ENCODE results near the gene BTN3A1.

DNA sequence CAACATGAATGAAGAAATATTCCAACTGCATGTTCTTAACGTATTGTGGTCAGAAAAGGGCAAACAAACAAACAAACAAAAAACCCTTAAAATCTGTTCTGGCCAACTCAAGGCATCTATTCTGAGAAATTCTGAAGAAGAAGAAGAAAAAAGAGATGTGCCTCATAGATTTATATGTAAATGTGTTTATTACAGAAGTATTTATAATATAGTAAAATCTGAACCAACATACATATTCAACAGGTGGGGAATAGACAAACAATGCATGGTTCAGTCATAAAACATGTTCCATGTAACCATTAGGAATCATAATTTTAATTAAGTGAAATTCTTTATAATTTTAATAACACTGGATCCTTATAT, 36.5 kb upstream of the BTN3A1 start:
- TF ChIP-seq POLR2AphosphoS5 (IDR thresholded peaks at IDR 0.05; ENCODE audit: low read depth, low read length) (no peak), POLR2A (IDR thresholded peaks at IDR 0.05; ENCODE audit: low read depth, low read length) (no peak)
